ENCODE results near the gene MIPOL1. TPM values are rescaled to one million over a fixed set of nuclear protein-coding genes. Genes with fewer than 3 reads are reported as not detected.
A peak's percentile ranks its signal among the peaks of the same experiment; 100 is the strongest.

Gene MIPOL1
- total RNA-seq, 1 experiment from 2014 or later = 15.4 TPM

DNA sequence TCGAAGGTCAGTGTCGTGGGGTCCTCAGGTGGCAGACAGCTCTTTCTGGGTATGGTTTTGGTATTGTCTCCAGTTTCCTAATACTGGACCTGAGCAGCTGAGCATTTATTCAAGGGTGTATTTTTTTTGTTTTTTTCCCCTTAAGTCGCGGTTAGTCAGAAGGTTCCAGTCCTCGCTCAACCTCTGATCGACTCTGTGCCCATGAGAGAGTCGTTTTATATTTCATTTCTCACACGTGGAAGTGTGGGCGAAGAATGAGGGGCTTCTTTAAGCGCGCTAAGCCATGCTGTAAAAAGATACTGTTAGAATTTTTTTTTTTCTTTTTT, 499 bp downstream of the MIPOL1 start:
- RAD21 ChIA-PET (ENCODE audit: low non-redundant PET in 1 of 2, low total read pairs in 2 of 2, uncharacterized antibody in 2 of 2, unreplicated experiment in 2 of 2) = no interaction called here
- DNase-seq (ENCODE audit: low read depth, low spot score) = no peak
- POLR2A ChIA-PET = no interaction called here
- Histone ChIP-seq H3K4me3 (replicated peaks in 1 of 2; ENCODE audit: low read depth in 1 of 2, low read length in 2 of 2) (peak overlapping the region; percentile 72 to 77), H3K27ac (ENCODE audit: low read depth, low read length) (peak overlapping the region; percentile 64), H3K9ac (ENCODE audit: low read length) (peak overlapping the region; percentile 62), H3K27me3 (ENCODE audit: insufficient read depth, low read length) (no peaks in the 10 kb centered on the region), H3K36me3 (ENCODE audit: control insufficient read depth in 1 of 2, insufficient read depth in 2 of 2, low read length in 2 of 2) (no peaks in the 10 kb centered on the region), H3K9me3 (ENCODE audit: control insufficient read depth in 1 of 2, insufficient read depth in 1 of 2, low read depth in 1 of 2, low read length in 2 of 2) (no peaks in the 10 kb centered on the region), H2AFZ (ENCODE audit: low read depth, low read length, poor library complexity, severe bottlenecking) (peak overlapping the region; percentile 73), H3K9me2 (ENCODE audit: insufficient read depth) (no peaks in the 10 kb centered on the region), H4K20me1 (ENCODE audit: insufficient read depth) (no peaks in the 10 kb centered on the region; the same call in 1 of the 2 replicates), H3K4me2 (ENCODE audit: low read length) (peak overlapping the region; percentile 72), H3K79me2 (ENCODE audit: insufficient read depth, low read length) (peaks cover 18% of the 10 kb centered on the region), H3K4me1 (ENCODE audit: control insufficient read depth in 1 of 2, insufficient read depth in 2 of 2, low read length in 2 of 2) (peaks cover 12 to 44% of the 10 kb centered on the region in 2 experiments)
- CTCF ChIA-PET = interaction anchor here (0.9 to 2.3 kb wide), 3 partner anchors 32 to 645 kb away, joined by 3 to 7 read pairs (median 4); no protein-coding TSS in a partner anchor
- ATAC-seq = no peak; the same call in 1 of the 2 replicates
- BruUV-seq (replicated peaks) = TSS peak; percentile 53
- TF ChIP-seq ZFX (IDR thresholded peaks at IDR 0.05) = no peak
- no peak for TF ChIP-seq TCF7L2 (IDR thresholded peaks at IDR 0.05; ENCODE audit: borderline replicate concordance, extremely low read depth, insufficient read depth, insufficient read length)
- TF ChIP-seq, protein P1, sequence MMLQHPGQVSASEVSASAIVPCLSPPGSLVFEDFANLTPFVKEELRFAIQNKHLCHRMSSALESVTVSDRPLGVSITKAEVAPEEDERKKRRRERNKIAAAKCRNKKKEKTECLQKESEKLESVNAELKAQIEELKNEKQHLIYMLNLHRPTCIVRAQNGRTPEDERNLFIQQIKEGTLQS (IDR thresholded peaks at IDR 0.05) = no peak
- no peak for TF ChIP-seq SP1 (IDR thresholded peaks at IDR 0.05; ENCODE audit: low read depth)
- TF ChIP-seq POLR2AphosphoS5 (IDR thresholded peaks at IDR 0.05; ENCODE audit: low read depth, low read length) = no peak
- no peak for TF ChIP-seq SIN3A (IDR thresholded peaks at IDR 0.05; ENCODE audit: low read depth)
- TF ChIP-seq, protein P2, sequence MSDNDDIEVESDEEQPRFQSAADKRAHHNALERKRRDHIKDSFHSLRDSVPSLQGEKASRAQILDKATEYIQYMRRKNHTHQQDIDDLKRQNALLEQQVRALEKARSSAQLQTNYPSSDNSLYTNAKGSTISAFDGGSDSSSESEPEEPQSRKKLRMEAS (IDR thresholded peaks at IDR 0.05) = no peak
- TF ChIP-seq YY1 (IDR thresholded peaks at IDR 0.05; ENCODE audit: extremely low read depth, insufficient replicate concordance, low read depth, low read length) = no peak
- intact Hi-C loops (cut with micrococcal nuclease) = no loop called here

DNA sequence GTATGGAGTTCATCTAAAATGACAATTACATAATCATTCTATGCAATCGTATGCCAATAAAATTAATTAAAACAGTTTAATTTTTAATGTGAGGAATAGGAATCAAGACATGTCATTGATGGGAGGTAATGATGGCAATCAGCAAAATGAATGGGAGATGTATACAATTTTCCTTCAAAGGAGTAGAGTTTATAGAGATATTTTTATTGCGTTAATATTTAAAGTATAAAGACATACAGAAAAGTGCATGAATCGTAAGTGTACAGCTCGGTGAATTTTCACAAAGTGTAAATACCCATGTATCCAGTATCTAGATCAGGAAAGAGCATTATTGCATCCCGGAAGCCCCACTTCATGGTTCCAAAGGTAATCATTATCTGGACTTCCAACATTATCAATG, 1.2 kb downstream of the MIPOL1 start:
- Histone ChIP-seq H2AFZ (ENCODE audit: low read depth, low read length, poor library complexity, severe bottlenecking) (no peak overlapping the region), H3K9ac (ENCODE audit: low read length) (no peak overlapping the region), H3K79me2 (ENCODE audit: insufficient read depth, low read length) (peaks cover 21% of the 10 kb centered on the region), H3K4me3 (replicated peaks in 1 of 2; ENCODE audit: low read depth in 1 of 2, low read length in 2 of 2) (peak overlapping the region in 1 of 2 experiments; percentile 77; a peak in 2 of 4 replicates), H4K20me1 (ENCODE audit: insufficient read depth) (no peaks in the 10 kb centered on the region; the same call in 1 of the 2 replicates), H3K27ac (ENCODE audit: low read depth, low read length) (no peak overlapping the region), H3K9me3 (ENCODE audit: control insufficient read depth in 1 of 2, insufficient read depth in 1 of 2, low read depth in 1 of 2, low read length in 2 of 2) (no peaks in the 10 kb centered on the region), H3K4me1 (ENCODE audit: control insufficient read depth in 1 of 2, insufficient read depth in 2 of 2, low read length in 2 of 2) (peaks cover 12 to 48% of the 10 kb centered on the region in 2 experiments), H3K9me2 (ENCODE audit: insufficient read depth) (no peaks in the 10 kb centered on the region), H3K4me2 (ENCODE audit: low read length) (peak overlapping the region; percentile 72), H3K27me3 (ENCODE audit: insufficient read depth, low read length) (no peaks in the 10 kb centered on the region), H3K36me3 (ENCODE audit: control insufficient read depth in 1 of 2, insufficient read depth in 2 of 2, low read length in 2 of 2) (no peaks in the 10 kb centered on the region)
- intact Hi-C loops (cut with micrococcal nuclease) = no loop called here
- ChIA-PET RAD21 (ENCODE audit: low non-redundant PET in 1 of 2, low total read pairs in 2 of 2, uncharacterized antibody in 2 of 2, unreplicated experiment in 2 of 2) (no interaction called here), POLR2A (no interaction called here), CTCF (interaction anchor here (2.3 kb wide), 1 partner anchor 31 kb away, joined by 7 read pairs; no protein-coding TSS in a partner anchor)
- no peak for DNase-seq (ENCODE audit: low read depth, low spot score)
- no peak for ATAC-seq
- no TSS peak for BruUV-seq (replicated peaks)
- TF ChIP-seq RAD21 (IDR thresholded peaks at IDR 0.05; ENCODE audit: low read depth) (no peak), FOSL1 (IDR thresholded peaks at IDR 0.05; ENCODE audit: low read depth) (no peak), EGR1 (IDR thresholded peaks at IDR 0.05; ENCODE audit: low read depth) (no peak), CBX3 (IDR thresholded peaks at IDR 0.05; ENCODE audit: low read depth) (no peak), TCF7L2 (IDR thresholded peaks at IDR 0.05; ENCODE audit: borderline replicate concordance, extremely low read depth, insufficient read depth, insufficient read length) (no peak), JUND (IDR thresholded peaks at IDR 0.05) (no peak)
- TF ChIP-seq, protein P3, sequence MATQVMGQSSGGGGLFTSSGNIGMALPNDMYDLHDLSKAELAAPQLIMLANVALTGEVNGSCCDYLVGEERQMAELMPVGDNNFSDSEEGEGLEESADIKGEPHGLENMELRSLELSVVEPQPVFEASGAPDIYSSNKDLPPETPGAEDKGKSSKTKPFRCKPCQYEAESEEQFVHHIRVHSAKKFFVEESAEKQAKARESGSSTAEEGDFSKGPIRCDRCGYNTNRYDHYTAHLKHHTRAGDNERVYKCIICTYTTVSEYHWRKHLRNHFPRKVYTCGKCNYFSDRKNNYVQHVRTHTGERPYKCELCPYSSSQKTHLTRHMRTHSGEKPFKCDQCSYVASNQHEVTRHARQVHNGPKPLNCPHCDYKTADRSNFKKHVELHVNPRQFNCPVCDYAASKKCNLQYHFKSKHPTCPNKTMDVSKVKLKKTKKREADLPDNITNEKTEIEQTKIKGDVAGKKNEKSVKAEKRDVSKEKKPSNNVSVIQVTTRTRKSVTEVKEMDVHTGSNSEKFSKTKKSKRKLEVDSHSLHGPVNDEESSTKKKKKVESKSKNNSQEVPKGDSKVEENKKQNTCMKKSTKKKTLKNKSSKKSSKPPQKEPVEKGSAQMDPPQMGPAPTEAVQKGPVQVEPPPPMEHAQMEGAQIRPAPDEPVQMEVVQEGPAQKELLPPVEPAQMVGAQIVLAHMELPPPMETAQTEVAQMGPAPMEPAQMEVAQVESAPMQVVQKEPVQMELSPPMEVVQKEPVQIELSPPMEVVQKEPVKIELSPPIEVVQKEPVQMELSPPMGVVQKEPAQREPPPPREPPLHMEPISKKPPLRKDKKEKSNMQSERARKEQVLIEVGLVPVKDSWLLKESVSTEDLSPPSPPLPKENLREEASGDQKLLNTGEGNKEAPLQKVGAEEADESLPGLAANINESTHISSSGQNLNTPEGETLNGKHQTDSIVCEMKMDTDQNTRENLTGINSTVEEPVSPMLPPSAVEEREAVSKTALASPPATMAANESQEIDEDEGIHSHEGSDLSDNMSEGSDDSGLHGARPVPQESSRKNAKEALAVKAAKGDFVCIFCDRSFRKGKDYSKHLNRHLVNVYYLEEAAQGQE (IDR thresholded peaks at IDR 0.05; ENCODE audit: low read depth) = no peak
- TF ChIP-seq, protein P4, sequence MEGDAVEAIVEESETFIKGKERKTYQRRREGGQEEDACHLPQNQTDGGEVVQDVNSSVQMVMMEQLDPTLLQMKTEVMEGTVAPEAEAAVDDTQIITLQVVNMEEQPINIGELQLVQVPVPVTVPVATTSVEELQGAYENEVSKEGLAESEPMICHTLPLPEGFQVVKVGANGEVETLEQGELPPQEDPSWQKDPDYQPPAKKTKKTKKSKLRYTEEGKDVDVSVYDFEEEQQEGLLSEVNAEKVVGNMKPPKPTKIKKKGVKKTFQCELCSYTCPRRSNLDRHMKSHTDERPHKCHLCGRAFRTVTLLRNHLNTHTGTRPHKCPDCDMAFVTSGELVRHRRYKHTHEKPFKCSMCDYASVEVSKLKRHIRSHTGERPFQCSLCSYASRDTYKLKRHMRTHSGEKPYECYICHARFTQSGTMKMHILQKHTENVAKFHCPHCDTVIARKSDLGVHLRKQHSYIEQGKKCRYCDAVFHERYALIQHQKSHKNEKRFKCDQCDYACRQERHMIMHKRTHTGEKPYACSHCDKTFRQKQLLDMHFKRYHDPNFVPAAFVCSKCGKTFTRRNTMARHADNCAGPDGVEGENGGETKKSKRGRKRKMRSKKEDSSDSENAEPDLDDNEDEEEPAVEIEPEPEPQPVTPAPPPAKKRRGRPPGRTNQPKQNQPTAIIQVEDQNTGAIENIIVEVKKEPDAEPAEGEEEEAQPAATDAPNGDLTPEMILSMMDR (IDR thresholded peaks at IDR 0.05 in 2 of 3, conservative IDR thresholded peaks at IDR 0.05 in 1 of 3; ENCODE audit: borderline replicate concordance in 1 of 3, insufficient read depth in 1 of 3, low read depth in 2 of 3, low read length in 2 of 3) = no peak
- TF ChIP-seq, protein P1 (IDR thresholded peaks at IDR 0.05) = no peak

Measured in HCT116 (cell line).